ENCODE results near the gene MYADML2. TPM values are rescaled to one million over a fixed set of nuclear protein-coding genes. Genes with fewer than 3 reads are reported as not detected.
A peak's percentile ranks its signal among the peaks of the same experiment; 100 is the strongest.

The MYADML2 gene
- total and polyA plus RNA-seq, 4 donors = 0.44 to 2.9 (median 2.1) TPM

GRCh38 chr17:81917565-81918332 lies 29.3 kb downstream of the MYADML2 start, which contains the start of gene SIRT7:
TSS of gene SIRT7 (minus strand) at chr17:81918176. CDS start at chr17:81918131, 45 bp downstream.
- H3K36me3 ChIP-seq (ENCODE audit: control insufficient read depth, insufficient read depth, low read length) = peaks cover 68% of the 10 kb centered on the region
- no peaks in the 10 kb centered on the region for H3K9me3 ChIP-seq (ENCODE audit: control insufficient read depth, insufficient read depth, low read length)
- under 1% methylated on average over 91 of the region's 94 CpGs for WGBS (ENCODE audit: insufficient coverage)
- H3K4me3 ChIP-seq (ENCODE audit: low read depth, low read length) = peak within 1 kb of the TSS; percentile 39
- H3K27me3 ChIP-seq (ENCODE audit: control insufficient read depth, insufficient read depth, low read length) = no peaks in the 10 kb centered on the region
- H3K4me1 ChIP-seq (ENCODE audit: control insufficient read depth, insufficient read depth, low read length) = peaks cover 16% of the 10 kb centered on the region
- H3K27ac ChIP-seq (ENCODE audit: low read depth, low read length) = no peak within 1 kb of the TSS
- DNase-seq (ENCODE audit: low read depth in 4 of 6, low spot score in 6 of 6) = peak in 5 of 6 donors; percentile 65 to 95 (median 77)

GRCh38 chr17:81916234-81917001 lies 30.6 kb downstream of the MYADML2 start:
- H3K36me3 ChIP-seq (ENCODE audit: control insufficient read depth, insufficient read depth, low read length) = peaks cover 69% of the 10 kb centered on the region
- 86% methylated on average over 16 of the region's 21 CpGs for WGBS (ENCODE audit: insufficient coverage)
- H3K4me3 ChIP-seq (ENCODE audit: low read depth, low read length) = no peak overlapping the region
- H3K4me1 ChIP-seq (ENCODE audit: control insufficient read depth, insufficient read depth, low read length) = peaks cover 23% of the 10 kb centered on the region
- H3K9me3 ChIP-seq (ENCODE audit: control insufficient read depth, insufficient read depth, low read length) = no peaks in the 10 kb centered on the region
- H3K27me3 ChIP-seq (ENCODE audit: control insufficient read depth, insufficient read depth, low read length) = no peaks in the 10 kb centered on the region
- no peak overlapping the region for H3K27ac ChIP-seq (ENCODE audit: low read depth, low read length)
- no peak for DNase-seq (ENCODE audit: low read depth in 4 of 6, low spot score in 6 of 6)

DNA sequence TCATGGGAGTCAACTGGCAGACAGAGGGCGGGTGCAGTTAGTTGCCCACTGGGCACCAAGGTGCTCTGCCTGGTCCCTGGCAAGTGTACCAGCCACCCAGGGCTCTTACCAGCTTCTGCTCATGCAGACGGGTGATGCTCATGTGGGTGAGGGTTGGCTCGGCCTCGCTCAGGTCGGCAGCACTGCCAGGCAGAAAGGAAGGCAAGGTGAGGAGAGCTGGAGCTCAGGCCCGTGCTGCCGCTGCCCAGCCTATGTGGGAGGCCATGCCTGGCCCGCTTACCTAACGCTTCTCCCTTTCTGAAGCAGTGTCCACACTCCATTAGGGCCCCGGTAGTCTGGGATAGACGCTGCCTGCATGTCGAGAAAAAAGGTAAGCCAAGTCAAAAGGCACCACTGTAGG lies 31.7 kb downstream of the MYADML2 start:
- 89% methylated on average over 12 of the region's 12 CpGs for WGBS (ENCODE audit: insufficient coverage)
- Histone ChIP-seq H3K27ac (ENCODE audit: low read depth, low read length) (no peak overlapping the region), H3K4me3 (ENCODE audit: low read depth, low read length) (no peak overlapping the region), H3K4me1 (ENCODE audit: control insufficient read depth, insufficient read depth, low read length) (peaks cover 29% of the 10 kb centered on the region), H3K36me3 (ENCODE audit: control insufficient read depth, insufficient read depth, low read length) (peaks cover 58% of the 10 kb centered on the region), H3K9me3 (ENCODE audit: control insufficient read depth, insufficient read depth, low read length) (no peaks in the 10 kb centered on the region), H3K27me3 (ENCODE audit: control insufficient read depth, insufficient read depth, low read length) (no peaks in the 10 kb centered on the region)
- DNase-seq (ENCODE audit: low read depth in 4 of 6, low spot score in 6 of 6) = no peak

DNA sequence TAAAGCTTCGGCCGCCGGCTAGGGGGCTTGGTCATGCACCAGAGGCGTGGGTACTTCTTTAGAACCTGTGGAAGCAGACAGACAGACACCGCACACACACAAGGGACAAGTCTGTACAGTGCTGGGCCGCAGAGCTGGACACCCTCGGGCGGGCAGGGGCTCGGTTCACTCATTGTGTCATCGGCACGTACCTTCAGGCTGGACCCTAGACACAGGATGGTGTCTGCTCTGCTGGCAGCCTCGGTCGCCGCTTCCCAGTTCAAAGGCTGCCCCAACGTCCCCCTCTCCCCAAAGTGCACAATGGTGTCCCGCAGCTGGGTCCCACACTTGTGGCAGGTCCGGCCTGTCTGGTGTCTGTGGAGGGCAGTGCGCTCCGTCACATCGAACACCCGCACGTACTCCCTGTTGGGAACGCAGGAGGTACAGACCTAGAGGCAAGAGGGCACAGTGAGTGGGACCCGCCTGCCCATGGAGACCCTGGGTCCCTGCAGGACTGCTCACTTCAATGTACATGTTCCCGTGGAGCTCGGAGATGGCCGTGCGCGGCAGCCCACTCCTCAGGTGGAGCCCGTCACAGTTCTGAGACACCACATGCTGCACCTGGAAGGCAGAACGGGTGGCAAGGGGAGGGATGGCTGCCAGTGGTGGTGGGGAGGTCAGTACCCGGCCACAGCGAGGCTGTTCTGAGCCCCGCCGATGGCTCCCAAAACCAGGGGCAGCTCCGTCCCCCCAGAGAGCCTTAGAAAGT lies 32.8 kb downstream of the MYADML2 start:
- Histone ChIP-seq H3K27me3 (ENCODE audit: control insufficient read depth, insufficient read depth, low read length) (no peaks in the 10 kb centered on the region), H3K9me3 (ENCODE audit: control insufficient read depth, insufficient read depth, low read length) (no peaks in the 10 kb centered on the region), H3K36me3 (ENCODE audit: control insufficient read depth, insufficient read depth, low read length) (peaks cover 50% of the 10 kb centered on the region), H3K4me3 (ENCODE audit: low read depth, low read length) (no peak overlapping the region), H3K4me1 (ENCODE audit: control insufficient read depth, insufficient read depth, low read length) (peaks cover 39% of the 10 kb centered on the region), H3K27ac (ENCODE audit: low read depth, low read length) (no peak overlapping the region)
- 95% methylated on average over 32 of the region's 36 CpGs for WGBS (ENCODE audit: insufficient coverage)
- DNase-seq (ENCODE audit: low read depth in 4 of 6, low spot score in 6 of 6) = no peak

- no peak overlapping the region for H3K4me3 ChIP-seq (ENCODE audit: low read depth, low read length)
- H3K27me3 ChIP-seq (ENCODE audit: control insufficient read depth, insufficient read depth, low read length) = no peaks in the 10 kb centered on the region
- no peak for DNase-seq (ENCODE audit: low read depth in 4 of 6, low spot score in 6 of 6)
- peaks cover 53% of the 10 kb centered on the region for H3K36me3 ChIP-seq (ENCODE audit: control insufficient read depth, insufficient read depth, low read length)
- 96% methylated on average over 31 of the region's 31 CpGs for WGBS (ENCODE audit: insufficient coverage)
- H3K9me3 ChIP-seq (ENCODE audit: control insufficient read depth, insufficient read depth, low read length) = no peaks in the 10 kb centered on the region
- peaks cover 38% of the 10 kb centered on the region for H3K4me1 ChIP-seq (ENCODE audit: control insufficient read depth, insufficient read depth, low read length)
- H3K27ac ChIP-seq (ENCODE audit: low read depth, low read length) = no peak overlapping the region
These were observed 33.5 kb downstream of the MYADML2 start for GRCh38 chr17:81913394-81914102.

DNA sequence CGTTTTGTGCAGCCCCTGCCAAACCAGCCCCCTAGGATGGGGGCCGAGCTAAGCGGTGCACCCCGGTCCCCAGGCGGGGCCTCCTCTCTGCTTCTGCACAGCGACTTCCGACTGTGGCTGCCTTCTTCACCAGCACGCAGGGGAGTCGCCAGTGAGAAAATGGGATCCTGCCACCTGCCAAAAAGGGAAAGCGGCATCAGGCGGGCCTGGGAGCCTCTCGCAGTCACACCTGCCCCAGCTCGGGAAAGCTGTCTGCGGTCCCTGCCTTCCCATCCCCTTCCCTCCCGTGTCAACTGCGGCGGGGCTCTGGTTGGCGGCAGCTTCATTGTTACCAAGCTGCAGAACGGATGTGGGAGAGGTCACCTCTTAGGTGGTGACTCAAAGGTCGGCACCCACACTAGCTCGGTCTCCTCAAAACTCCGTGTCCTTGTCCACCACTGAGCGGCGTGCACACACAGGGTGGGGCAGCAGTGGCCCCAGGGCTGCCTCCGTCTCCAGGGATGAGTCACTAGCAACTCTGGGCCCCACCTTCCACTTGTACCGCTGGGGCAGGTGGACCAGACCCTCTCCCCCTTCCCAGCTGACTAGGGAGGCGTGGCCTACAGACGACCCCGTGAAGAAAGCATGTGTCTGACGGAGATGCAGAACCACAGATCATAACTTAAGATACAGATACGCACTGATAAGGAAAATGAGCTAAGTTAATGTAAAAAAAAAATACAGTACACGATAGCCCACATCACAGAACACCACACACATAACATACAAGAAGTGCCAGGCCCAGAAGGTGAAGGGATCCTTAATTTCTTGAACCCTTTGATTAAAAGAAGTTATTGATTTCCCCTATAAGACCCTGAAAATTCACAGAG lies 34.4 kb downstream of the MYADML2 start:
- Histone ChIP-seq H3K4me3 (ENCODE audit: low read depth, low read length) (no peak overlapping the region), H3K36me3 (ENCODE audit: control insufficient read depth, insufficient read depth, low read length) (peaks cover 62% of the 10 kb centered on the region), H3K27ac (ENCODE audit: low read depth, low read length) (no peak overlapping the region), H3K9me3 (ENCODE audit: control insufficient read depth, insufficient read depth, low read length) (no peaks in the 10 kb centered on the region), H3K27me3 (ENCODE audit: control insufficient read depth, insufficient read depth, low read length) (no peaks in the 10 kb centered on the region), H3K4me1 (ENCODE audit: control insufficient read depth, insufficient read depth, low read length) (peaks cover 33% of the 10 kb centered on the region)
- 95% methylated on average over 25 of the region's 32 CpGs for WGBS (ENCODE audit: insufficient coverage)
- DNase-seq (ENCODE audit: low read depth in 4 of 6, low spot score in 6 of 6) = no peak

DNA sequence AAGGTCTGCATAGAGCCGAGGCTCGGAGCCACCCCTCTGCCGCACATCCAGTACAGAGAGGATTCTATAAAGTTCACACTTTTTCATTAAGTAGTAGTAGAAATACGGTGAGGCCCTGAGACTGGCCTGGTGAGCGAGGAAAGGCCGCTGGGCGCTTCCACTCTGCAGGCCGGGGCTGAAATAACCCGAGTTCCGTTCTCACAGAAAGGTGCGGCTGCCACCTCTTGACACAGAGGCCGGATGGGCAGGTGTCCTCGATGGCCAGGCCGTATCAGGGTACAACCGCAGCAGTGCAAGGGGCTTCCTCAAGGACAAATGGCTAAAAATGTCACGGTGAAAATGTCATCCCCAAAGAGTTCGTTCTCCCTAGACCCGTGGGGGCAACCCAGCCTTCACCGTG lies 35.1 kb downstream of the MYADML2 start:
- 89% methylated on average over 16 of the region's 19 CpGs for WGBS (ENCODE audit: insufficient coverage)
- H3K36me3 ChIP-seq (ENCODE audit: control insufficient read depth, insufficient read depth, low read length) = peaks cover 69% of the 10 kb centered on the region
- no peak overlapping the region for H3K4me3 ChIP-seq (ENCODE audit: low read depth, low read length)
- H3K9me3 ChIP-seq (ENCODE audit: control insufficient read depth, insufficient read depth, low read length) = no peaks in the 10 kb centered on the region
- peak overlapping the region; percentile 42 for H3K27ac ChIP-seq (ENCODE audit: low read depth, low read length)
- DNase-seq (ENCODE audit: low read depth in 4 of 6, low spot score in 6 of 6) = no peak
- no peaks in the 10 kb centered on the region for H3K27me3 ChIP-seq (ENCODE audit: control insufficient read depth, insufficient read depth, low read length)
- peaks cover 29% of the 10 kb centered on the region for H3K4me1 ChIP-seq (ENCODE audit: control insufficient read depth, insufficient read depth, low read length)

- Histone ChIP-seq H3K27me3 (ENCODE audit: control insufficient read depth, insufficient read depth, low read length) (no peaks in the 10 kb centered on the region), H3K4me3 (ENCODE audit: low read depth, low read length) (peak within 1 kb of the TSS; percentile 59), H3K9me3 (ENCODE audit: control insufficient read depth, insufficient read depth, low read length) (no peaks in the 10 kb centered on the region), H3K27ac (ENCODE audit: low read depth, low read length) (peak within 1 kb of the TSS; percentile 42), H3K4me1 (ENCODE audit: control insufficient read depth, insufficient read depth, low read length) (peaks cover 24% of the 10 kb centered on the region), H3K36me3 (ENCODE audit: control insufficient read depth, insufficient read depth, low read length) (peaks cover 75% of the 10 kb centered on the region)
- DNase-seq (ENCODE audit: low read depth in 4 of 6, low spot score in 6 of 6) = peak; percentile 38 to 97 (median 81)
- 2% methylated on average over 42 of the region's 84 CpGs for WGBS (ENCODE audit: insufficient coverage)
These were observed 35.6 kb downstream of the MYADML2 start, which contains the start of gene PCYT2 for GRCh38 chr17:81911277-81911961. TSS of gene PCYT2 (minus strand) at chr17:81911399. CDS start at chr17:81911355, 44 bp downstream.
